Keratinocyte (primary cell): ENCODE data around the gene SBNO2. TPM values are rescaled to one million over a fixed set of nuclear protein-coding genes. Genes with fewer than 3 reads are reported as not detected.

Experiments
- DNase-seq: peaks from one replicate; pipeline ENCODE4 v3.0.0-alpha.2; 2011; ENCODE audit warnings: low read depth, missing footprints, low spot score
- FAIRE-seq: peaks from 2 replicates; lab custom pipeline; 2011; peaks lifted over from hg19 to GRCh38; lab: Jason Lieb, UNC
- H2AFZ ChIP-seq: 2 replicates; pipeline ENCODE4 v1.6.0; 2012; ENCODE audit warnings: low read length, control low read depth, inconsistent platforms; ENCODE audit not compliant: control insufficient read depth
- H3K27ac ChIP-seq: 2 replicates; pipeline ENCODE4 v1.5.1; 2011; ENCODE audit warnings: low read length; ENCODE audit not compliant: control insufficient read depth, insufficient read depth
- H3K27me3 ChIP-seq: 3 replicates; pipeline ENCODE4 v1.6.0; 2011; ENCODE audit warnings: low read length; ENCODE audit not compliant: control insufficient read depth, insufficient read depth; ENCODE audit errors: extremely low read depth
- H3K36me3 ChIP-seq, 2 experiments: 2 replicates in 1 of 2; 3 replicates in 1 of 2; pipeline ENCODE4 v1.5.1; 2011; ENCODE audit warnings: low read length in 2 of 2, mild to moderate bottlenecking in 1 of 2; ENCODE audit not compliant: control insufficient read depth in 2 of 2, insufficient read depth in 2 of 2; ENCODE audit errors: extremely low read depth in 1 of 2
- H3K4me1 ChIP-seq: 3 replicates; pipeline ENCODE4 v1.5.1; 2011; ENCODE audit warnings: low read length; ENCODE audit not compliant: control insufficient read depth, insufficient read depth; ENCODE audit errors: extremely low read depth
- H3K4me2 ChIP-seq: 3 replicates; pipeline ENCODE4 v1.6.0; 2011; ENCODE audit warnings: low read depth, low read length; ENCODE audit not compliant: control insufficient read depth, insufficient read depth; ENCODE audit errors: extremely low read depth
- H3K4me3 ChIP-seq, 3 experiments: fragments of 200-600 bp in 1 of 3; sonication (generic) in 1 of 3; 2 replicates in 2 of 3; 3 replicates in 1 of 3; pipeline ENCODE4 v1.5.1; 2011 to 2016; ENCODE audit warnings: low read length in 3 of 3, mild to moderate bottlenecking in 3 of 3, control low read depth in 2 of 3, inconsistent platforms in 1 of 3, low read depth in 1 of 3, mixed read lengths in 1 of 3, mixed run types in 1 of 3, moderate library complexity in 1 of 3; ENCODE audit not compliant: control insufficient read depth in 2 of 3, insufficient read depth in 2 of 3; ENCODE audit errors: extremely low read depth in 1 of 3
- H3K79me2 ChIP-seq: 2 replicates; pipeline ENCODE4 v1.6.0; 2012; ENCODE audit warnings: low read length; ENCODE audit not compliant: control insufficient read depth, insufficient read depth
- H3K9ac ChIP-seq: 3 replicates; pipeline ENCODE4 v1.6.0; 2011; ENCODE audit warnings: low read length; ENCODE audit not compliant: control insufficient read depth, insufficient read depth; ENCODE audit errors: extremely low read depth
- H3K9me1 ChIP-seq: 3 replicates; pipeline ENCODE4 v1.6.0; 2011; ENCODE audit warnings: low read length; ENCODE audit not compliant: control insufficient read depth, insufficient read depth; ENCODE audit errors: extremely low read depth
- H3K9me3 ChIP-seq: 2 replicates; pipeline ENCODE4 v1.5.1; 2012; ENCODE audit warnings: low read depth, low read length; ENCODE audit not compliant: control insufficient read depth
- H4K20me1 ChIP-seq: 3 replicates; pipeline ENCODE4 v1.6.0; 2011; ENCODE audit warnings: low read length; ENCODE audit not compliant: control insufficient read depth, insufficient read depth; ENCODE audit errors: extremely low read depth
- CTCF ChIP-seq, 3 experiments: IDR thresholded peaks in 1 of 3; conservative IDR thresholded peaks in 1 of 3; optimal IDR thresholded peaks in 1 of 3; 2 replicates in 2 of 3; 3 replicates in 1 of 3; pipeline versions ENCODE3 to v1.5.1; 2011; ENCODE audit warnings: low read length in 3 of 3, mild to moderate bottlenecking in 3 of 3, moderate library complexity in 2 of 3, control low read depth in 1 of 3, inconsistent platforms in 1 of 3; ENCODE audit not compliant: insufficient read depth in 2 of 3; ENCODE audit errors: extremely low read depth in 1 of 3
- EZH2 ChIP-seq: IDR thresholded peaks from one replicate; pipeline ENCODE4 v1.6.1; 2012; ENCODE audit warnings: inconsistent platforms, mild to moderate bottlenecking, low read length, moderate library complexity
- dilution Hi-C: fragments of 300-500 bp; cut with MboI; formaldehyde crosslinking; loops from one replicate; pipeline ENCODE4 v1.7.0; 2020; ENCODE audit warnings: low sequenced_read_pairs; ENCODE audit not compliant: extremely low pct_ligation_motif_present
- polyA plus RNA-seq, 5 experiments: library from polyadenylated mRNA; depleted of rRNA in 3 of 5; stranded (reverse) in 3 of 5; stranded (forward) in 1 of 5; unstranded in 1 of 5; fragments of >200 nt; gene quantifications; 1 replicate in 1 of 5; 2 replicates in 3 of 5; 3 replicates in 1 of 5; pipeline versions ENCODE4 v1.2.1 to v1.2.3, GENCODE V29; 2011 to 2012; ENCODE audit warnings: missing spikeins in 2 of 5, low read depth in 1 of 5, low replicate concordance in 1 of 5

The SBNO2 gene
- polyA plus RNA-seq, 1 donor (not counting 4 experiments of a cell fraction or from before 2014, with no cell fraction given): 10.9 TPM

- Histone ChIP-seq H3K27ac (peak overlapping the region; percentile 73), H2AFZ (no peak overlapping the region), H3K9me3 (no peaks in the 10 kb centered on the region), H3K79me2 (no peaks in the 10 kb centered on the region), H3K4me2 (peak overlapping the region; percentile 61), H4K20me1 (no peaks in the 10 kb centered on the region), H3K4me3 (no peak overlapping the region), H3K9ac (peak overlapping the region; percentile 65), H3K4me1 (peaks cover 51% of the 10 kb centered on the region), H3K36me3 (no peaks in the 10 kb centered on the region), H3K27me3 (no peaks in the 10 kb centered on the region), H3K9me1 (no peaks in the 10 kb centered on the region)
- TF ChIP-seq EZH2 (no peak), CTCF (optimal IDR thresholded peaks at IDR 0.05 in 1 of 3, IDR thresholded peaks at IDR 0.05 in 1 of 3, conservative IDR thresholded peaks at IDR 0.05 in 1 of 3; ENCODE audit: extremely low read depth in 1 of 3, insufficient read depth in 2 of 3, low read length in 3 of 3) (no peak)
- DNase-seq (no peak), FAIRE-seq (no peak)
- dilution Hi-C loops: no loop called here
Observed at GRCh38 chr19:1182068-1182467, 8.0 kb upstream of the SBNO2 start.

GRCh38 chr19:1181606-1182005, 7.5 kb upstream of the SBNO2 start:
- peak overlapping the region; percentile 61 for H3K4me2 ChIP-seq

More at GRCh38 chr19:1181606-1182005, 7.5 kb upstream of the SBNO2 start:
- DNase-seq (no peak), FAIRE-seq (peak; percentile 91)
- dilution Hi-C loops: no loop called here
- H3K79me2 ChIP-seq: no peaks in the 10 kb centered on the region
- H3K27me3 ChIP-seq: no peaks in the 10 kb centered on the region
- H3K9me3 ChIP-seq: no peaks in the 10 kb centered on the region
- H2AFZ ChIP-seq: no peak overlapping the region
- no peaks in the 10 kb centered on the region for H3K9me1 ChIP-seq
- H4K20me1 ChIP-seq: no peaks in the 10 kb centered on the region
- no peak for TF ChIP-seq EZH2
- no peak for TF ChIP-seq CTCF (optimal IDR thresholded peaks at IDR 0.05 in 1 of 3, IDR thresholded peaks at IDR 0.05 in 1 of 3, conservative IDR thresholded peaks at IDR 0.05 in 1 of 3; ENCODE audit: extremely low read depth in 1 of 3, insufficient read depth in 2 of 3, low read length in 3 of 3)
- H3K4me1 ChIP-seq: peaks cover 56% of the 10 kb centered on the region
- peak overlapping the region; percentile 73 for H3K27ac ChIP-seq
- H3K4me3 ChIP-seq: peak overlapping the region in 1 of 3 experiments; percentile 13
- peak overlapping the region; percentile 65 for H3K9ac ChIP-seq
- H3K36me3 ChIP-seq: no peaks in the 10 kb centered on the region
